HCEC 1CT (cell line): ENCODE data around the gene PLXDC2.
"Not testable (repeated sequence)": the region's sequence is repeated elsewhere in the genome, so short reads cannot be mapped to it uniquely, and the experiment has no call there.

ENCODE experiments used
- DNase-seq: peaks from one replicate; pipeline ENCODE4 v3.0.0-alpha.2; 2017

Gene PLXDC2

DNA sequence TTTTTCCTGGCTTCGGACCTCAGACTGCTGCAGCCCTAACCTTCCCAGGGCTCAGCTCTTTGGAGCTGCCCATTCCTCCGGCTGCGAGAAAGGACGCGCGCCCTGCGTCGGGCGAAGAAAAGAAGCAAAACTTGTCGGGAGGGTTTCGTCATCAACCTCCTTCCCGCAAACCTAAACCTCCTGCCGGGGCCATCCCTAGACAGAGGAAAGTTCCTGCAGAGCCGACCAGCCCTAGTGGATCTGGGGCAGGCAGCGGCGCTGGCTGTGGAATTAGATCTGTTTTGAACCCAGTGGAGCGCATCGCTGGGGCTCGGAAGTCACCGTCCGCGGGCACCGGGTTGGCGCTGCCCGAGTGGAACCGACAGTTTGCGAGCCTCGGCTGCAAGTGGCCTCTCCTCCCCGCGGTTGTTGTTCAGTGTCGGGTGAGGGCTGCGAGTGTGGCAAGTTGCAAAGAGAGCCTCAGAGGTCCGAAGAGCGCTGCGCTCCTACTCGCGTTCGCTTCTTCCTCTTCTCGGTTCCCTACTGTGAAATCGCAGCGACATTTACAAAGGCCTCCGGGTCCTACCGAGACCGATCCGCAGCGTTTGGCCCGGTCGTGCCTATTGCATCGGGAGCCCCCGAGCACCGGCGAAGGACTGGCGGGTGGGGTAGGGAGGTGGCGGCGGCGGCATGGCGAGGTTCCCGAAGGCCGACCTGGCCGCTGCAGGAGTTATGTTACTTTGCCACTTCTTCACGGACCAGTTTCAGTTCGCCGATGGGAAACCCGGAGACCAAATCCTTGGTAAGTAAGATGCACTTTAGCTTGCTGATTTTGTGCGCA, at the start of gene PLXDC2:
TSS of gene PLXDC2 (plus strand) at position 22 of the 820 bp plus-strand sequence.
- peak; percentile 2 for DNase-seq

DNA sequence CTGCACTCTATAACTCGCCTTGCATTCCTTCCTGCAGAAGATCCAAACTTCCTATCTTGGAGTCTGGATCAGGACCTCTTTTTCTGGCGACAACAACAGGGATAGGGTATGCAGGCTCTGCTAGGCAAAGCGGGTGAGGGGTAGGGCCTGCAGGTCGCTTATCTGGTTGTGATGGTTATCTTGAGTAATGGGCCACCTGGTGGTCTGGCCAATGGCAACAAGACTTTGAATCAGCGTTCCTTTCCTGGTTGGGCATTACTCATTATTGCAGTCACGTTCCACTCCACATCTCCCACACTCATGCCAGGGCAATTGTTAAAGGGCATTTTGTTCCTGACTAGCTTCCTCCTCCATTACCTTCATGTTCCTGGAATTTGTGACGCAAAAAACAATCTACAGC, 48.4 kb upstream of the PLXDC2 start:
- no peak for DNase-seq

DNA sequence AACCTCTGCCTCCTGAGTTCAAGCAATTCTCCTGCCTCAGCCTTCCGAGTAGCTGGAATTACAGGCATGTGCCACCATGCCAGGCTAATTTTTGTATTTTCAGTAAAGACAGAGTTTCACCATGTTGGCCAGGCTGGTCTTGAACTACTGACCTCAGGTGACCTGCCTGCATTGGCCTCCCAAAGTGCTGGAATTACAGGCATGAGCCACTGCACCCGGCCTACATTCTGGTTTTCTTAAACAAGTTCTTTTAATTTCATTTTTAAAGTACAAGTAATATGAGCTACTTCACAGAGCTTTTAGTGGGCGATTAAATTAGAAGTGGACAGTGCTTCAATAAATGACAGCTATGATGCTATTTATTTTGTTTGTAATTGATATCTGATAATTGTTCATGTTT, 46.4 kb upstream of the PLXDC2 start:
- DNase-seq = not testable (repeated sequence)

DNA sequence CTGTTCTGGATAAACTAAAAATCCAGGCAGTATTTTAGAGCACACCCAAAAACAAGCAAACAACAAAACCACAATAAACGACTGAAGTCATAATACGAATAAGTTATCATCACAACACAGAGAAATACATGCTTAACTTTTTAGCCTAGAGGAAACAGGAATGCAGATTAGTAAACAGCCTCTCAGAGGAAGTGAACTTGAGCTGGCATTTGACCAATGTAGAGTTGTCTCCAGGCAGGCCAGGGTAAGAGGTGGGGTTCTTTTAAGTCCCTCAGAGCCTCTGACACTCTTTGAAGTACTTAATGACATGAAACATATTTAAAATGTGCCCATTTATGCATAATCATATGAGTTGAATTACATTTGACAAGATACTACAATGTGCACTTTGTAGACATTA, 43.3 kb upstream of the PLXDC2 start:
- no peak for DNase-seq

DNA sequence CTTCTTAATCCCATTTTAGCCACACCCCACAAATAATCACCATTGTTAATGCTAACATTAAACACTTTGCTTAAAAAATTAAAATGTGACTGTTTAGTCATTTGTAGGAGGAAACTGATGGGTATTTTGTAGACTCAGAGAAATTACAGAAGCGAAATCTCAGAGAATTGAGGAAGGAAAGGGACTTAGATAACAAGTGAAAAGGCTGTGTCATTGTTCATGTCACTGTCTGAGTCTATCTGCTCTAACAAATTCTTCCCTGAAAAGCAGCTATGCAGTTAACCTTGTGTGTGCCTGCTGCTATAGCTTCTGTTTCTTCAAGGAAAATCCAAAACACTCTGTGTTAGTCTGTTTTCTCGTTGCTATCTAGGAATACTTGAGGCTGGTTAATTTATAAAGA, 40.9 kb upstream of the PLXDC2 start:
- DNase-seq = no peak

DNA sequence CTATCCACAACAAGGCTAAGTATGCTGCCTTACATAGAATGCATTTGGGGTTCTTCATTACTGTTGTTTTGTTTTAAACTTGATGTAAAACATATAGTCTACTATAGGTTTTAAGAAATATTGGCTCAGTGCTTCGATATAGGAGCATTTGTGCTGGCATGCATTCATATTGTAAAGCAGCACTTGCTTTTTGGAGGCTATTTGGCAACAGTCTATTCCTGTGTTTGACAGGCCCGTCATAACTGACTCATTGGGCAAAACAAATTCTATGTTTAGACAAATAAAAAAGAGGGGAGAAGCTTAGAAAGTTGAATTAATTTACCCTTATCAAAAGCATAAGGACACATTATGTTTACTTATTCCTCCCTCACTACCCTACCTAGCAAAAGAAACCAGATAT, 38.4 kb upstream of the PLXDC2 start:
- no peak for DNase-seq

DNA sequence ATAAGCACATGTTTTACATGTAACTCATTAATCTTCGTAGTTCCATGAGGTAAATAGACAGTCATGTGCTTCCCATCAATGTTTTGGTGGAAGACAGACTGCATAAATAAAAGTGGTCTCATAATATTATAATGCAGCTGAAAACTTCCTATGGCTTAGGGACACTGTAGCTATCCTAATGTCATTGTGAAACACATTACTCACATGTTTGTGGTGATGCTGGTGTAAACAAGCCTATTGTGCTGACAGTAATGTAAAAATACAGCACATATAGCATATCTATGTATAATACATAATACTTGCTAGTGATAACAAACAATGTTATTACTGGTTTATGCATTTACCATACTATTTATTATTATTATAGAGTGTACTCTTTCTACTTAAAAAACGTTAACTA, 37.2 kb upstream of the PLXDC2 start:
- no peak for DNase-seq

DNA sequence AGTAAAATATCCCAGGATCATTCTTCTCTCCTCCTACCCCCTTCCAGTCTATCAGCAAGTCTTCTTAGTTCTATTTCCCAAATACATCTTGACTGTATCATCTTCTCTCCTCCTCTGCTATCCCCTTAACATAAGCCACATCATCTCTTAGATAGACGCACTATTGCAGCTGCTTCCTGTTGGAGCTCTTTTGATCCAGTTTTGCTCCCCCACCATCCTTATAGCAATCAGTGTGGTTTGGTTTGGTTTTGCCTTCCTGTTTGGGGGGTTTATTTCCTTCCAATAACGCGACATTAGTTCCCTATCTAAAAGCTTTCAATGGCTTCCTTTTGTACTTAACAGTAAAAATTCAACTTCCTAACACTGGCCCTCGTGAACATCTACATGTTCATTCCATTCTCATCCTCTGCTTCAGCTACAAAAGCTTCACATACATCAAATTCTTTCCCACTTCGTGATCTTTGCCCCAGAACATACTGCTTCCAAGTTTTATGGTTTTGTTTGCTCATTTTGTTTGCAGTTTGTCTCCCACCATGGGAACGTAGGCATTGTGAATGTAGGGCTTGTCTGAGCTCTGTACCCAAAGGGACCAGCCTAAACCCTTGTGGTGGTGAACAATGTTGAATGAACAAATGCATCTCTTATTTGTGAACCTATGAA, 33.7 kb upstream of the PLXDC2 start:
- DNase-seq = no peak

DNA sequence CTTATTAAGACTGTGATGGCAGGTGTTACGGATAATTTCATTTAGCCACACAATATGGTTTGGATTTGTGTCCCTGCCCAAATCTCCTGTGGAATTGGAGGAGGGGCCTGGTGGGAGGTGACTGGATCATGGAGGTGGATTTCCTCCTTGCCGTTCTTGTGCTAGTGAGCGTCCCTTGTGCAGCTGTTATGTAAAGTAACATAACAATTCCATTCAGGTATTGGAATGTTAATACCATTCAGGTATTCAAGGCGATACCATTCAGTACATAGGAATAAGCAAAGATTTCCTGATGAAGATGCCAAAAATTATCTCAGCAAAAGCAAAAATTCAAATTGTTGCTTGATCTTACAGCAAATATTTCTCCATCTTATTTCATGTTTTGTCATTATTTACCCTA, 32.5 kb upstream of the PLXDC2 start:
- DNase-seq = no peak

DNA sequence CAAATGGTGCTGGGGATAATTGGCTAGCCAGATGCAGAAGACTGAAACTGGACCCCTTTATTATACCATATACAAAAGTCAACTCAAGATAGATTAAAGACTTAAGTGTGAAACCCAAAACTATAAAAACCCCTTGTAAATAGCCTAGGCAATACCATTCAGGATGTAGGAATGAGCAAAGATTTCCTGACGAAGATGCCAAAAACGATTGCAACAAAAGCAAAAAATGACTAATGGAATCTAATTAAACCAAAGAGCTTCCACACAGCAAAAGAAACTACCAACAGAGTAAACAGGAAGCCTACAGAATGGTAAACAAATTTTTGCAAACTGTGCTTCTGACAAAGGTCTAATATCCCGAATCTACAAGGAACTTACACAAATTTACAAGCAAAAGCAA, 30.9 kb upstream of the PLXDC2 start:
- no peak for DNase-seq

DNA sequence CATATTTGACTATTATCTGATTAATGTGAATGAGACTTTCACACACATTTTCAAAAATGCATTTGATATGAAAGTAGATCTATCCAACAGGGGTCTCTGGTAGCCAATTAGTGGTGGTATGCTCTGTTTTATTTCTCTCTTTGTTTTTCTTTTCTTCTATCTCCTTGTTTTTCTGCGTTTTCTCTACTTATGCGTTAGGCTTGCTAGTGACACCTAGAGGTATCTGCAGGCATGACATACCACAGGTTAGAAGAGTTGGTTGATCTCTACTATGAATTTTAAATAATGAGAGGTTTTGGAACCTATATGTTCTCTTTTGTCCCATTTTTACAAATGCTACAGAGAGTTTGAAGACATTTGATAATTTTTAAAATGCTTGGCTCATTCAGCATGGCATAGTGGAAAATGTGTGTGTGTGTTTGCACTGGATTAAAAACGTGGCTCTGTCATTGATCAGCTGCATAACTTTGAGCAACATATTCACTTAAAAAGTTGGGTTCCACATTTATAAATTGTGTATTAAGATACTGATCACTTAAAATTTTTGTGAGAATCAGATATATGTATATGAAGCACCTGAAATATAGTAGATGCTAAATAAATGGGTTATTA, 28.1 kb upstream of the PLXDC2 start:
- DNase-seq = peak; percentile 35

DNA sequence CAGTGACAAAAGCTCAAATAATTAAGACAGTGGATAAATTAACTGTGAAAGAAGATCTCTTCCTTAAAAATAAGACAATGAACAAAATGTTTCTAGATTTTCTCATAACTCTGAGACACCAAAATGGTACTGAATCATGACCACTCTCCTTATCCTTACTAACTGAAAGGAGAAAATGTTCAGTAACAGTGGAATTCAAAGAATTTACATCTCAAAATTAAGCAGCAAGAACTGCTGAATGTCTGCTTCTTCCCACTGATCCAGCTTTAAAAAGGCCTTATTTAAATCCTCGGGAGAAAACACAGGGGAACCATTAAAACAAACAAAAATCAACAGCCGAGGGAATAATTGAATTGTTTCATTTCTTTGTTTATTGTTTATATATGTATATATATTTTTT, 27.3 kb upstream of the PLXDC2 start:
- DNase-seq = no peak

DNA sequence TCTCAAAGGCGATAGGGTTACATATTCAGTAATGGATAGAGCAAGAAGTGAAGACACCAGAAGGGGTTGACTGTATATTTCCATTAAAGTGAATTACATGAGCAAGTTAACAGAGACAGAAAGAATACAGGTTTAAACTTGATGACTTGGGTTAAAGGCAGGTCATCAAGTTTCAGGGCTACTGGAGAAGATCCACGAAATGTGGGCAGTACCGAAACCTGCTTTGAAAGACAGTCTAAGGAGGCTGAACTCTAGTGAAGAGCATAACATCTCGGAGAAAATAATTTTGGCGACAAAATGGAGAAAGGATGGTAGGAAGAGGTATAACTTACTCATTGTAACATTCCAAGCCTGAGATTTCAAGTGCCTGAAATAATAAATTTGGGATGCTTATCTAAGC, 26.6 kb upstream of the PLXDC2 start:
- DNase-seq = no peak

DNA sequence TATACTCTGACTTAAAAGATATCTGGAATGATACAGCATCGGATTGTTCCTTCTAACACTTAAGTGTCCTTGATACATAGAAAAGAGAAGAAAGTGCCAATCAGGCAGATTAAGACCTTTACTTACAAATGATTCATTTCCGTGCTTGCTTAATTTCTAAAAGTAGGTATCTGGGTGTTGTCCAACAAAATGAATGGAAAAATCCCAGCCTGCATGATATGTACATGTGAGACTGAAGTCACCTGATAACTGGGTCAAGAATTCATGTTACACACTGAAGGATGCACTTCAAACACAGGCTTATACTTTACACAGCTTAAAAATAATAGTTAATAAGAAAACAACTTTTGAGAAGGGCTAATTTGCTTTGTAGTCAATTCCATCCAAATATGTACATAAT, 25.2 kb upstream of the PLXDC2 start:
- DNase-seq = no peak

DNA sequence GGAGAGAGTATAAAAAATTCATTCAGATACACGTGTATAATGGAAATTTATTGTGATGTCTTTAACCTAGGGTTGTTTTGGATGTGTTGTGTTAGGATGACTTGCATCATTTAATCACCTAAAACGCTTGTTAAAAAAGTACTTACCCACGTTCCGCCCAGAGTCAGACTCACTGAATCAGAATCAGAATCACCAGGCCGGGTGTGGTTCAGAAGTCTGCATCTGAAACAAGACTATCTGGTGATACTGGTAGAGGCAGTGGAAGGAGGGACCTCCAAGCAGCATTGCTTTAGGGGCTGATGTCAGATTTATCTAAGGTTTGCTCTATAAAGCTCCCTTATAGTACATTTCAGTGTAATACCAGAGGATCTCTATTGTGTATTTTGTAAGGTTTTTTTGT, 20.5 kb upstream of the PLXDC2 start:
- no peak for DNase-seq

DNA sequence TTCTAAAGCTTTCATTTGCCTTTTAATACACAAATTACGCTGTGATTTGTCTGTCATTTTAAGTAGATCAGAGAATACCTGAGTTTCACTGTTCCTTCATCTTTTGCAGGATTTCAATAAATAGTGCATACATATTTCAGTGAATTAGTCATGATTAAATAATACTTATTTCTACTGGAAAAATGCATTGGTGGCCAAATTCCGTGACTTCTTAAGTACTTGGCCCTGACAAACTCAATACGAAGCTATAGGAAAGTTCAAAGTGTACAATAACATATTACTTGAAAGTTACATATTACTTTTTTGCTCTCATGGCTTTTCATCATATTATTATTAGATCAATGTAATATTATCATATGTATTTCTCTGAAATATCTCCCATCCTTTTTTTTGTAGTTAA, 16.1 kb upstream of the PLXDC2 start:
- no peak for DNase-seq

DNA sequence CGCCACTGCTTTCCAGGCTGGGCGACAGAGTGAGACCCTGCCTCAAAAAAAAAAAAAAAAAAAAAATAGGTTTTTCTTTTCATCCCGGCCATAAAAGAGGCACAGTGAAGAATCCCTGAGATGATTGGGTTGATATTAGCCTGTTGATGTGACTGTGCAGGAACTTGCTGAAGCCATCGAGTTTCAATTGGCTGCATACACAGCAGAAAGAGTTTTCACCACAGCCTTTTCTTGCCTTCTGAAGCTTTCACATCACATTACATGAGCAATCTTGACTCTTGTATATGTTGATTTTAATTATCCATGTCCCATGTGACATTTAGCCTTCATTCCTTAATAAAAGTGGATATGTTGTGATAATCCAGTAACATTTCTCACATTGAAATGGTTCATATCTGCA, 14.9 kb upstream of the PLXDC2 start:
- DNase-seq = no peak

DNA sequence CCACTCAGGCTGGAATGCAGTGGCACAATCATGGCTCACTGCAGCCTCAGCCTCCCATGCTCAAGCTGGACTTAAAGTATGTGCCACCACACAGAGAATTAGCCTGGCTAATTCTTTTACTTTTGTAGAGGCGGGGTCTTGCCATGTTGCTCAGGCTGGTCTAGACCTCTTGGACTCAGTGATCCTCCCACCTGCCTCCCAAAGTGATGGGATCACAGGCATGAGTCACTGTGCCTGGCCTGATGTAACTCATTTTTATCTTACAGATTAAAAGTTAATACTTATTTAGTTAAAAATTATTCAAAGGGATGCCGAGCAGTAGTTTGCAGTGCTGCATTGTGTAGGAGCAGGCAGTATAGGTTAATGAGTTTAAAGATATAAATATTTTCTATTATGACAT, 12.6 kb upstream of the PLXDC2 start:
- DNase-seq = no peak

DNA sequence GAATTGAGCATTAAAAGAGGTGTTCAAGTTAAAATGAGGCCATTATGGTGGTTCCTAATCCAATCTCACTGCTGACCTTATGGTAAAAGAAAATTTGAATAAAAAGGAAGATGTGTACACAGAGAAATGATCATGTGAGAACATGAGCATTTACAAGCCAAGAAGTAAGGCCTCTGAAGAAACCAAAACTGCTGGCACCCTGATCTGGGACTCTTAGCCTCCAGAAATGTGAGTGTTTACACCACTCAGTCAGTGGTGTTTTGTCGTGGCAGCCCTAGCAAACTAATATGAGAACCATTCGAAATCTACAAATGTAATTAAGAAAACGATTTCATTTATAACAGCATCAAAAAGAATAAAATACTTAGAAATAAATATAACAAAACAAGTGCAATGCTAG, 6.8 kb upstream of the PLXDC2 start:
- DNase-seq = no peak

DNA sequence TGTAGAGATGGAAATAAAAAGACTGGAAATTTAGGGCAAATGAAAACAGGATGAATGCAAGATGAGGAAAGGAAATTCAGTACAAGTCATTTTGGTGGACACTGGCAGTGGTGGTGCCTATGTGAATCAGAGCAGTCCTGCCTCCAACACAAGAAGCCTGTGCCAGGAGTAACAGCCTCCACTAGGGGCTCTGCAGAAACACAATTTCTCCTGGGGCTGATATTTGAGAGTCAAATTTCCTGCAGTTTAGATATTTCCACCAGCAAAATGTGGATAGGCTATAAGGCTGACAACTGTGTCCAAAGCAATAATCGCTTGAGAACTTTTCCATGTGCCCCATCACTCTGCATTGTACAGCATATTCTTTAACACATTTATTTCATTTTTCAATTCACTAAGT, 4.7 kb upstream of the PLXDC2 start:
- DNase-seq = no peak

DNA sequence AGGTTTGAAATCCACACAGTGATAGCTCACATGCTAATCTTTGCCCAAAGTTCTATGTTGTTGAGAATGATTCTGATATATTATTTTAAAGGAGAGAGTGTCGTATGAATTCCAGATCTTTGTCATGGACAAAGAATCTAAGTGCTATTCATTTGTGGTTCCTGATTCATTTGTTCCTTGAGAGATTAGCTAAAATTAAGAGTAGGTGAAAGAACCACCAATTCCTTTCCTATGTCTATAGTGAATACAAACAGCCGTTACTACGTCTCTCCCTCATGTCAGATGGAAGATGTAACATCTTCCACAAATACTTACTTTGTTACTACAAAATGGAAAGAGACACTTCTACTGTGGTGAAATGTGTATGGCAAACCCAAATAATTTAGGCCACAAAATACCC, 3.3 kb upstream of the PLXDC2 start:
- no peak for DNase-seq

DNA sequence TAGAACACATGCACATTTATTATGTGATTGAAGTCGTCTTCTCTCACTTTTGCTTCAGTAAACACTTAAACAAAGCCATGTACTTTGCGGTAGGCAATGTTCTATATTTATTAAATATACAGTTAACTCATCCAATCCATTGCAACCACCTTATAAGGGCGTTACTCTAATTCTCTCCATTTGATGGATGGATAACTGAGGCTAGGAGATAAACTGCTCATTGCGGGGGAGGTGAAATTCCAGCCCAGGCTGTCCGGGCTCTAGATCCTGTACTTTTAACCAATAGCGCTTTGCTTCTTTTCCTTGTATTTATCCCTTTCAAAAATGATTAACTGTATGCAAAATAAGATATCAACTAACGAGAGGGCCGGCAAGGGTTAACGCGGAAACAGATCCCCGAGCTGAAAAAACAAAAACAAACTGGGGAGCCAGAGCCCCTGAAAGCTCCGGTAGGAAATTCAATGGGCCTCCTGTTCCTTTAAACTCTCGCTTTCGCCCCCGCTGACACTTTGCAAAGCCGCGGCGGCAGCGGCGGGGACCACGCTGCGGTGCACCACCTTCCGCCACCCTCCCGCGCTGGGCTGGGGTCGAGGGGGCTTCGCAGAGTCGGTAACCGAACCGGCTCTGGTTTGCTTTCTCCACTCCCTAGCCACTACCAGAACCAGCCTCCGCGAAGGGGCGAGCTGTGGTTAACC, 1.0 kb upstream of the PLXDC2 start:
- no peak for DNase-seq

DNA sequence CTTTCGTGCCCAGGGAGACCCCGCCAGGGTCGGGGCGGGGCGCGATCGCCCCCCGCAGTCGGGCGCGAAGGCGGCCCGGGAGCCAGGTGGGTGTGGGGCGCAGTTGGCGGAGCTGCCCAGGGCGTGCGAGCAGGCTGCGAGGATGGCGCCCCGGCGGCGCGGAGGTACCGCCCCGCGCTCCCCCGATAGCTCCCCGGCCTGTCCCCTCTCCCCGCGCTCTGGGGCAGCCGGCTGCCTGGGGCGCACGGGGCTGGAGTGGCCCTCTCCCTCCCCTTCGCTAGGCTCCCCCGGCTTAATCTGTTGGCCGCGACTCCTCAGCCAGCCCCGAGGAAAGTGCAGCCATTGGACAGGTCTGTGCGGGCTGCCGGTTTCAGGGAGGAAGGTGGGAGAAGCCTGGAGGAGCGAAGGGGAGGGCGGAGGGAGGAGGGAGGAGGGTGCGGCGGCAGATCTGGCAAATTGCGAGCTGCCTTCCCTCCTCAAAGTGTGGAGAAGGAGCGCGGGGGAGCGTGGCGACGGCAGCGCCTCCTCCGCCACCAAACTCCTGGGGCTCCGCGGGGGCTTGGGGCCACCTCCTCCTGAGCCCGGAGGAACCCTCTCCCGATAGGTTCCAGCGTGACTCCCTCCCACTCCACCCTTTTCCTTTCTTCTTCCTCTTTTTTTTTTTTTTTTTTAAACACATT, 361 bp upstream of the PLXDC2 start:
- no peak for DNase-seq
